GM12892 (cell line): ENCODE data around the gene PIAS1.

Experiments
- POLR2A ChIP-seq: IDR thresholded peaks from 2 replicates; pipeline ENCODE4 v1.6.1; 2011; ENCODE audit warnings: low read depth, low read length, control low read depth
- POLR2AphosphoS5 ChIP-seq: IDR thresholded peaks from 2 replicates; pipeline ENCODE4 v1.6.1; 2011; ENCODE audit warnings: low read depth, low read length, control low read depth

DNA sequence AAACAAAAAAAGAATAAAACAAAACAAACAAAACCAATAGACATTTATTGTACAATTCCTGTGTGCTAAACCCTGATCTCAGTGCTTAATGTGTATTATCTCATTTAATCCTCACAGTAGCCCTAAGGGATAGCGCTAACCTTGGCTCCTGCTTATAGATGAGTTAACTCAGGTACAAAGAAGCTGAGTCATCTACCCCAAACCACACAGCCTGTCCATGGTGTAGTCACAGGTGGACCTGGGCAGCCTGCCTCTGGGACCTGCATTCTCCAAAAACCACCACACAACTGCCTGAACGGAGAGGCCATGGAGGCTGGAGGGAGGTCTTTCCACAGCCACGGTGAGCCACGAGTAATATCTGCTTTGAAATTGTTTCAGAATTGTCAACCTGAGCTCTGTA lies 180.9 kb downstream of the PIAS1 start:
- TF ChIP-seq POLR2A (no peak), POLR2AphosphoS5 (no peak)
